Activated gamma-delta T cell treated with Interleukin-2 at 50 U/mL for 16 hours (primary cell): Measurements from ENCODE around the gene LHFPL6.

Experiments used
- DNase-seq: peaks from one replicate; pipeline ENCODE4 v3.0.0-alpha.2; 2020

LHFPL6 gene

GRCh38 chr13:39590466-39591036 is 12.4 kb downstream of the LHFPL6 start:
- no peak for DNase-seq

- DNase-seq, result no peak
Measured at GRCh38 chr13:39588384-39588783, 14.6 kb downstream of the LHFPL6 start.

- DNase-seq, result no peak
Measured at GRCh38 chr13:39587939-39588338, 15.1 kb downstream of the LHFPL6 start.

GRCh38 chr13:39586958-39587605 is 15.9 kb downstream of the LHFPL6 start:
- no peak for DNase-seq

GRCh38 chr13:39586151-39586550 is 16.8 kb downstream of the LHFPL6 start:
- no peak for DNase-seq

GRCh38 chr13:39585219-39585618 is 17.8 kb downstream of the LHFPL6 start:
- DNase-seq, result no peak

GRCh38 chr13:39580881-39581575 is 22.0 kb downstream of the LHFPL6 start:
- DNase-seq, result no peak

- no peak for DNase-seq
Measured at GRCh38 chr13:39578821-39579291, 24.1 kb downstream of the LHFPL6 start.

- no peak for DNase-seq
Measured at GRCh38 chr13:39577838-39578491, 25.0 kb downstream of the LHFPL6 start.

- no peak for DNase-seq
Measured at GRCh38 chr13:39577203-39577602, 25.8 kb downstream of the LHFPL6 start.

- no peak for DNase-seq
Measured at GRCh38 chr13:39575641-39576238, 27.3 kb downstream of the LHFPL6 start.

- DNase-seq, result no peak
Measured at GRCh38 chr13:39571502-39572092, 31.4 kb downstream of the LHFPL6 start.

GRCh38 chr13:39567569-39567968 is 35.4 kb downstream of the LHFPL6 start:
- no peak for DNase-seq

- DNase-seq, result no peak
Measured at GRCh38 chr13:39566216-39566869, 36.6 kb downstream of the LHFPL6 start.

GRCh38 chr13:39565036-39565949 is 37.7 kb downstream of the LHFPL6 start:
- no peak for DNase-seq

- no peak for DNase-seq
Measured at GRCh38 chr13:39563470-39563735, 39.6 kb downstream of the LHFPL6 start.

- no peak for DNase-seq
Measured at GRCh38 chr13:39561971-39562370, 41.0 kb downstream of the LHFPL6 start.

- DNase-seq, result no peak
Measured at GRCh38 chr13:39559847-39560246, 43.1 kb downstream of the LHFPL6 start.

- no peak for DNase-seq
Measured at GRCh38 chr13:39557285-39557955, 45.6 kb downstream of the LHFPL6 start.

GRCh38 chr13:39556866-39557265 is 46.1 kb downstream of the LHFPL6 start:
- no peak for DNase-seq

GRCh38 chr13:39554371-39554770 is 48.6 kb downstream of the LHFPL6 start:
- DNase-seq, result no peak
